ENCODE measurements around the gene B3GALNT2.

B3GALNT2 gene

GRCh38 chr1:235448616-235449015 is 55.6 kb downstream of the B3GALNT2 start:
- no peaks in the 10 kb centered on the region for H4K20me1 ChIP-seq (ENCODE audit: insufficient read depth, low read length, poor library complexity, severe bottlenecking)
- H3F3A ChIP-seq (ENCODE audit: low read depth): no peaks in the 10 kb centered on the region
- TF ChIP-seq CTCF (conservative IDR thresholded peaks at IDR 0.05; ENCODE audit: low read length) (no peak), EZH2phosphoT487 (IDR thresholded peaks at IDR 0.05; ENCODE audit: borderline replicate concordance) (no peak)
- H3K4me2 ChIP-seq (ENCODE audit: low read depth, low read length, poor library complexity, severe bottlenecking): no peak overlapping the region
- H3K9me3 ChIP-seq (ENCODE audit: insufficient read depth, low read depth, low read length): no peaks in the 10 kb centered on the region
- no peaks in the 10 kb centered on the region for H3K79me2 ChIP-seq (ENCODE audit: insufficient read depth, low read length)
- no peaks in the 10 kb centered on the region for H3K4me1 ChIP-seq (ENCODE audit: insufficient read depth, low read length, poor library complexity, severe bottlenecking)
- no peak overlapping the region for H3K9ac ChIP-seq (ENCODE audit: low read depth, low read length, poor library complexity, severe bottlenecking)
- H2AFZ ChIP-seq (ENCODE audit: low read length): no peak overlapping the region
- H3K36me3 ChIP-seq (ENCODE audit: insufficient read depth, low read length): peaks cover 89% of the 10 kb centered on the region; the same call in 1 of the 2 replicates
- no peaks in the 10 kb centered on the region for H3K27me3 ChIP-seq (ENCODE audit: insufficient read depth, low read length, poor library complexity, severe bottlenecking)
- no peak overlapping the region for H3K4me3 ChIP-seq (ENCODE audit: low read length, poor library complexity, severe bottlenecking)
- no peaks in the 10 kb centered on the region for H3K9me2 ChIP-seq (replicated peaks; ENCODE audit: low read depth, low read length)

GRCh38 chr1:235442788-235443429 is 61.3 kb downstream of the B3GALNT2 start:
- Histone ChIP-seq H4K20me1 (ENCODE audit: insufficient read depth, low read length, poor library complexity, severe bottlenecking) (no peaks in the 10 kb centered on the region), H3K4me1 (ENCODE audit: insufficient read depth, low read length, poor library complexity, severe bottlenecking) (no peaks in the 10 kb centered on the region), H3F3A (ENCODE audit: low read depth) (no peaks in the 10 kb centered on the region), H3K9ac (ENCODE audit: low read depth, low read length, poor library complexity, severe bottlenecking) (no peak overlapping the region), H2AFZ (ENCODE audit: low read length) (no peak overlapping the region), H3K27me3 (ENCODE audit: insufficient read depth, low read length, poor library complexity, severe bottlenecking) (no peaks in the 10 kb centered on the region), H3K4me2 (ENCODE audit: low read depth, low read length, poor library complexity, severe bottlenecking) (no peak overlapping the region), H3K36me3 (ENCODE audit: insufficient read depth, low read length) (peaks cover 75% of the 10 kb centered on the region; the same call in 1 of the 2 replicates), H3K4me3 (ENCODE audit: low read length, poor library complexity, severe bottlenecking) (no peak overlapping the region), H3K79me2 (ENCODE audit: insufficient read depth, low read length) (no peaks in the 10 kb centered on the region), H3K9me3 (ENCODE audit: insufficient read depth, low read depth, low read length) (no peaks in the 10 kb centered on the region), H3K9me2 (replicated peaks; ENCODE audit: low read depth, low read length) (no peaks in the 10 kb centered on the region)
- TF ChIP-seq CTCF (conservative IDR thresholded peaks at IDR 0.05; ENCODE audit: low read length) (no peak), EZH2phosphoT487 (IDR thresholded peaks at IDR 0.05; ENCODE audit: borderline replicate concordance) (no peak)

- no peak overlapping the region for H2AFZ ChIP-seq (ENCODE audit: low read length)
- no peaks in the 10 kb centered on the region for H3K27me3 ChIP-seq (ENCODE audit: insufficient read depth, low read length, poor library complexity, severe bottlenecking)
- no peaks in the 10 kb centered on the region for H3K4me1 ChIP-seq (ENCODE audit: insufficient read depth, low read length, poor library complexity, severe bottlenecking)
- H3K9me3 ChIP-seq (ENCODE audit: insufficient read depth, low read depth, low read length): no peaks in the 10 kb centered on the region
- peaks cover 75% of the 10 kb centered on the region; the same call in 1 of the 2 replicates for H3K36me3 ChIP-seq (ENCODE audit: insufficient read depth, low read length)
- no peak overlapping the region for H3K4me3 ChIP-seq (ENCODE audit: low read length, poor library complexity, severe bottlenecking)
- H4K20me1 ChIP-seq (ENCODE audit: insufficient read depth, low read length, poor library complexity, severe bottlenecking): no peaks in the 10 kb centered on the region
- no peak overlapping the region for H3K4me2 ChIP-seq (ENCODE audit: low read depth, low read length, poor library complexity, severe bottlenecking)
- H3F3A ChIP-seq (ENCODE audit: low read depth): no peaks in the 10 kb centered on the region
- H3K9ac ChIP-seq (ENCODE audit: low read depth, low read length, poor library complexity, severe bottlenecking): no peak overlapping the region
- no peaks in the 10 kb centered on the region for H3K9me2 ChIP-seq (replicated peaks; ENCODE audit: low read depth, low read length)
- H3K79me2 ChIP-seq (ENCODE audit: insufficient read depth, low read length): no peaks in the 10 kb centered on the region
- no peak for TF ChIP-seq EZH2phosphoT487 (IDR thresholded peaks at IDR 0.05; ENCODE audit: borderline replicate concordance)
- TF ChIP-seq CTCF (conservative IDR thresholded peaks at IDR 0.05; ENCODE audit: low read length): no peak
Measured at GRCh38 chr1:235441159-235441685, 63.0 kb downstream of the B3GALNT2 start.

All from Loucy (cell line).